ENCODE results near the gene AHNAK.

GRCh38 chr11:62559204-62559603, 12.6 kb upstream of the AHNAK start:
- TF ChIP-seq POLR2AphosphoS5 (IDR thresholded peaks at IDR 0.05; ENCODE audit: low read depth, low read length) = no peak
- no peak; the same call in 1 of the 2 replicates for TF ChIP-seq POLR2A (IDR thresholded peaks at IDR 0.05; ENCODE audit: low read depth, low read length)

Measured in GM12892 (cell line).